Kidney (tissue), 14 donors: ENCODE results near the gene SRP9. TPM values are rescaled to one million over a fixed set of nuclear protein-coding genes. Genes with fewer than 3 reads are reported as not detected.

Experiments
- DNase-seq, 5 donors: peaks; one replicate each; pipeline ENCODE4 v3.0.0-alpha.2; 2013 to 2020
- FAIRE-seq: peaks from 2 replicates; lab custom pipeline; 2012; peaks lifted over from hg19 to GRCh38; lab: Jason Lieb, UNC
- H3K27ac ChIP-seq, 2 donors: one replicate each; pipeline ENCODE4 v1.7.0; 2013; ENCODE audit warnings: low read depth in 2 of 2, low read length in 2 of 2, inconsistent platforms in 1 of 2
- H3K27me3 ChIP-seq: one replicate; pipeline ENCODE4 v1.7.1; 2013; ENCODE audit warnings: low read length, inconsistent platforms; ENCODE audit not compliant: control insufficient read depth, insufficient read depth
- H3K36me3 ChIP-seq, 3 donors: one replicate each; pipeline versions ENCODE4 v1.7.0 to v1.7.1; 2013; ENCODE audit warnings: low read length in 3 of 3, control low read depth in 1 of 3, inconsistent platforms in 1 of 3; ENCODE audit not compliant: insufficient read depth in 3 of 3, control insufficient read depth in 2 of 3
- H3K4me1 ChIP-seq, 3 donors: one replicate each; pipeline versions ENCODE4 v1.7.0 to v1.7.1; 2013; ENCODE audit warnings: low read length in 3 of 3, inconsistent platforms in 1 of 3, low read depth in 1 of 3; ENCODE audit not compliant: control insufficient read depth in 2 of 3, insufficient read depth in 2 of 3
- H3K4me3 ChIP-seq, 3 donors: one replicate each; pipeline versions ENCODE4 v1.7.0 to v1.8.1; 2013; ENCODE audit warnings: low read length in 3 of 3, control low read depth in 1 of 3, inconsistent platforms in 1 of 3
- H3K9ac ChIP-seq, 3 donors: one replicate each; pipeline versions ENCODE4 v1.7.0 to v1.7.1; 2013; ENCODE audit warnings: low read length in 3 of 3, control low read depth in 1 of 3, inconsistent platforms in 1 of 3
- H3K9me3 ChIP-seq, 3 donors: one replicate each; pipeline versions ENCODE4 v1.7.0 to v1.7.1; 2013; ENCODE audit warnings: low read length in 3 of 3, control low read depth in 1 of 3, inconsistent platforms in 1 of 3; ENCODE audit not compliant: control insufficient read depth in 2 of 3, insufficient read depth in 1 of 3
- CTCF ChIP-seq: IDR thresholded peaks from 3 replicates; pipeline ENCODE4 v1.5.1; 2012; ENCODE audit warnings: mild to moderate bottlenecking, moderate library complexity, borderline replicate concordance; ENCODE audit not compliant: insufficient read depth; ENCODE audit errors: extremely low read depth
- intact Hi-C: fragments of 100-400 bp; cut with DNase I; formaldehyde crosslinking; loops from one replicate; pipeline ENCODE4 v1.11.1; 2022
- polyA plus RNA-seq: library from polyadenylated mRNA; stranded (reverse); fragments of 350-450 nt; fragmentation: Illumina TruSeq; extraction: RNeasy Lipid Tissue Mini Kit (QIAGEN cat#74804); gene quantifications from one replicate; pipeline ENCODE4 v1.2.3, GENCODE V29; 2014; ENCODE audit warnings: low read depth, low replicate concordance; ENCODE audit not compliant: insufficient read depth
- total RNA-seq: library from RNA; stranded (reverse); fragmentation: NEBNext Ultra II Directional; extraction: Animal tissue kit (Norgen Biotek cat#: 25700); gene quantifications from one replicate; pipeline ENCODE4 v1.2.1, GENCODE V29; 2021
- donor health status: control.
- donor health status: control.
- donor health status: control.
- donor health status: control.
- donor health status: control.
- donor health status: DM: yes; HTN: yes; CAD: no.
- donor health status: Normal renal cell carcinoma (clear cell type).

SRP9 gene
- total and polyA plus RNA-seq, 2 donors from 2014 or later: 199 to 307 TPM

GRCh38 chr1:225744745-225745144 is 32.9 kb upstream of the SRP9 start:
- Histone ChIP-seq H3K9me3 (no peaks in the 10 kb centered on the region), H3K9ac (no peak overlapping the region), H3K27ac (no peak overlapping the region), H3K27me3 (no peaks in the 10 kb centered on the region), H3K4me1 (no peaks in the 10 kb centered on the region), H3K36me3 (no peaks in the 10 kb centered on the region), H3K4me3 (no peak overlapping the region)
- TF ChIP-seq CTCF: no peak
- FAIRE-seq (no peak), DNase-seq (no peak)
- intact Hi-C loops: no loop called here

GRCh38 chr1:225745273-225745672 is 32.4 kb upstream of the SRP9 start:
- Histone ChIP-seq H3K4me3 (no peak overlapping the region), H3K27ac (no peak overlapping the region), H3K9ac (no peak overlapping the region), H3K27me3 (no peaks in the 10 kb centered on the region), H3K4me1 (no peaks in the 10 kb centered on the region), H3K9me3 (no peaks in the 10 kb centered on the region), H3K36me3 (no peaks in the 10 kb centered on the region)
- DNase-seq (no peak), FAIRE-seq (no peak)
- TF ChIP-seq CTCF: no peak
- intact Hi-C loops: no loop called here

- H3K9me3 ChIP-seq: no peaks in the 10 kb centered on the region
- H3K9ac ChIP-seq: peak overlapping the region in 2 of 3 donors; percentile 32 to 56
- no peaks in the 10 kb centered on the region for H3K36me3 ChIP-seq
- TF ChIP-seq CTCF: no peak
- FAIRE-seq (no peak), DNase-seq (peak; percentile 70 to 92 (median 87))
- H3K27ac ChIP-seq: peak overlapping the region; percentile 56 to 73
- H3K4me3 ChIP-seq: peak overlapping the region; percentile 4 to 65 (median 57)
- no peaks in the 10 kb centered on the region for H3K27me3 ChIP-seq
- intact Hi-C loops: no loop called here
- H3K4me1 ChIP-seq: no peaks in the 10 kb centered on the region
Observed at GRCh38 chr1:225746361-225747179, 31.1 kb upstream of the SRP9 start.
